Measurements from ENCODE around the gene CCDC110. TPM values are rescaled to one million over a fixed set of nuclear protein-coding genes. Genes with fewer than 3 reads are reported as not detected.

Gene CCDC110
- total and polyA plus RNA-seq, 8 donors, result 1.3 to 3.5 (median 2.8) TPM

GRCh38 chr4:185464183-185464582 lies 7.3 kb downstream of the CCDC110 start:
- no peak for TF ChIP-seq CTCF (IDR thresholded peaks at IDR 0.05)
- H3K27me3 ChIP-seq, result peaks cover 0 to 2% of the 10 kb centered on the region in 2 donors
- no peak for DNase-seq
- ATAC-seq, result no peak
- no peaks in the 10 kb centered on the region for H3K36me3 ChIP-seq
- H3K9me3 ChIP-seq, result no peaks in the 10 kb centered on the region
- intact Hi-C loops (cut with DNase I), result no loop called here
- H3K4me1 ChIP-seq, result no peaks in the 10 kb centered on the region
- no peak overlapping the region for H3K4me3 ChIP-seq
- H3K27ac ChIP-seq, result no peak overlapping the region

GRCh38 chr4:185463541-185463940 lies 8.0 kb downstream of the CCDC110 start:
- Histone ChIP-seq H3K9me3 (no peaks in the 10 kb centered on the region), H3K27ac (no peak overlapping the region), H3K27me3 (no peaks in the 10 kb centered on the region), H3K4me3 (no peak overlapping the region), H3K36me3 (no peaks in the 10 kb centered on the region), H3K4me1 (no peaks in the 10 kb centered on the region)
- intact Hi-C loops (cut with DNase I), result no loop called here
- ATAC-seq (no peak), DNase-seq (no peak)
- TF ChIP-seq CTCF (IDR thresholded peaks at IDR 0.05), result no peak

- Histone ChIP-seq H3K27me3 (no peaks in the 10 kb centered on the region), H3K4me3 (no peak overlapping the region), H3K4me1 (no peaks in the 10 kb centered on the region), H3K9me3 (no peaks in the 10 kb centered on the region), H3K27ac (no peak overlapping the region), H3K36me3 (no peaks in the 10 kb centered on the region)
- no peak for TF ChIP-seq CTCF (IDR thresholded peaks at IDR 0.05)
- ATAC-seq (no peak), DNase-seq (no peak)
- intact Hi-C loops (cut with DNase I), result no loop called here
Measured at GRCh38 chr4:185461565-185461964, 10.0 kb downstream of the CCDC110 start.

- Histone ChIP-seq H3K9me3 (no peaks in the 10 kb centered on the region), H3K4me1 (no peaks in the 10 kb centered on the region), H3K36me3 (no peaks in the 10 kb centered on the region), H3K27me3 (no peaks in the 10 kb centered on the region), H3K4me3 (no peak overlapping the region), H3K27ac (no peak overlapping the region)
- DNase-seq, result no peak
- ATAC-seq, result no peak
- TF ChIP-seq CTCF (IDR thresholded peaks at IDR 0.05), result no peak
- intact Hi-C loops (cut with DNase I), result no loop called here
Measured at GRCh38 chr4:185457136-185457535, 14.4 kb downstream of the CCDC110 start.

GRCh38 chr4:185456131-185456530 lies 15.4 kb downstream of the CCDC110 start:
- H3K27ac ChIP-seq, result no peak overlapping the region
- intact Hi-C loops (cut with DNase I), result no loop called here
- H3K27me3 ChIP-seq, result no peaks in the 10 kb centered on the region
- ATAC-seq (no peak), DNase-seq (no peak)
- TF ChIP-seq CTCF (IDR thresholded peaks at IDR 0.05), result no peak
- no peak overlapping the region for H3K4me3 ChIP-seq
- no peaks in the 10 kb centered on the region for H3K4me1 ChIP-seq
- no peaks in the 10 kb centered on the region for H3K9me3 ChIP-seq
- no peaks in the 10 kb centered on the region for H3K36me3 ChIP-seq

Measured in left lung (tissue), 10 donors.